Bone marrow (tissue), 2 donors: ENCODE measurements around the gene INO80.
"Not testable (repeated sequence)": the region's sequence is repeated elsewhere in the genome, so short reads cannot be mapped to it uniquely, and the experiment has no call there.

ENCODE experiments used
- DNase-seq, 2 donors: peaks; one replicate each; lab custom pipeline; 2025; lab: John Stamatoyannopoulos, UW

The INO80 gene

GRCh38 chr15:40963201-40963600, 152.9 kb downstream of the INO80 start:
- DNase-seq = no peak

GRCh38 chr15:40962317-40962716, 153.8 kb downstream of the INO80 start:
- DNase-seq = not testable (repeated sequence)

GRCh38 chr15:40961740-40962139, 154.3 kb downstream of the INO80 start:
- DNase-seq = not testable (repeated sequence)

GRCh38 chr15:40960925-40961324, 155.2 kb downstream of the INO80 start:
- DNase-seq = no peak

GRCh38 chr15:40960151-40960885, 155.8 kb downstream of the INO80 start:
- DNase-seq = no peak

- no peak for DNase-seq
Measured at GRCh38 chr15:40959331-40960141, 156.5 kb downstream of the INO80 start.

- no peak for DNase-seq
Measured at GRCh38 chr15:40958723-40959122, 157.4 kb downstream of the INO80 start.

- DNase-seq = no peak
Measured at GRCh38 chr15:40958146-40958545, 157.9 kb downstream of the INO80 start.

- DNase-seq = no peak
Measured at GRCh38 chr15:40957581-40958051, 158.5 kb downstream of the INO80 start.

GRCh38 chr15:40957041-40957555, 159.0 kb downstream of the INO80 start:
- no peak for DNase-seq

GRCh38 chr15:40956541-40956982, 159.5 kb downstream of the INO80 start:
- DNase-seq = no peak

GRCh38 chr15:40955930-40956540, 160.0 kb downstream of the INO80 start:
- DNase-seq = no peak

- DNase-seq = no peak
Measured at GRCh38 chr15:40955141-40955903, 160.8 kb downstream of the INO80 start.

- not testable (repeated sequence) for DNase-seq
Measured at GRCh38 chr15:40954158-40954848, 161.8 kb downstream of the INO80 start.

- DNase-seq = no peak
Measured at GRCh38 chr15:40953713-40954074, 162.4 kb downstream of the INO80 start.

GRCh38 chr15:40952901-40953712, 163.0 kb downstream of the INO80 start, which contains the start of gene CHAC1:
Gene CHAC1 (plus strand): TSS chr15:40953471. CDS start chr15:40953584, 113 bp downstream.
- peak in 1 of 2 donors; percentile 53 for DNase-seq

GRCh38 chr15:40952301-40952900, 163.7 kb downstream of the INO80 start:
- DNase-seq = no peak

GRCh38 chr15:40951764-40952163, 164.3 kb downstream of the INO80 start:
- no peak for DNase-seq

GRCh38 chr15:40949756-40950207, 166.3 kb downstream of the INO80 start:
- DNase-seq = no peak
